HepG2 (cell line): ENCODE data around the gene NRSN2. TPM values are rescaled to one million over a fixed set of nuclear protein-coding genes. Genes with fewer than 3 reads are reported as not detected.

ENCODE experiments used
- ATAC-seq: fragments of 200-7000 bp; cut with Tn5 transposase; 3 replicates; pipeline ENCODE4 v1.9.1; 2020; ENCODE audit warnings: mild to moderate bottlenecking, moderate library complexity
- BruUV-seq: library from RNA; stranded (reverse); fragments of 400-500 nt; replicated peaks from 2 replicates; lab custom pipeline; 2021; lab: Mats Ljungman, UMichigan
- CTCF ChIA-PET: fragments of 300-600 bp; formaldehyde crosslinking; extraction: SDS; loops from one replicate; lab custom pipeline; 2021; ENCODE audit warnings: low total read pairs, inconsistent platforms, low intra/inter-chr PET ratio; lab: Yijun Ruan, JAX
- POLR2A ChIA-PET: fragments of 350-600 bp; sonication (Branson Sonifier 250); formaldehyde crosslinking; loops from one replicate; lab custom pipeline; 2020; ENCODE audit warnings: antibody characterized with exemption, inconsistent platforms; lab: Yijun Ruan, JAX
- DNase-seq: peaks from one replicate; pipeline ENCODE4 v3.0.0-alpha.2; 2015; ENCODE audit warnings: low spot score
- FAIRE-seq: peaks from 3 replicates; lab custom pipeline; 2011; peaks lifted over from hg19 to GRCh38; lab: Jason Lieb, UNC
- H2AFZ ChIP-seq: one replicate; pipeline ENCODE4 v1.6.1; 2011; ENCODE audit warnings: low read length, inconsistent platforms
- H3K27ac ChIP-seq: fragments of 300-600 bp; 3 replicates; pipeline ENCODE4 v1.8.0; 2011; ENCODE audit warnings: mixed run types, mild to moderate bottlenecking, mixed read lengths, low read length, inconsistent platforms; ENCODE audit not compliant: insufficient read depth; ENCODE audit errors: extremely low read length
- H3K27me3 ChIP-seq, 2 experiments: fragments of 200-600 bp in 1 of 2; 2 replicates in 1 of 2; 3 replicates in 1 of 2; pipeline versions ENCODE4 v1.6.0 to v1.8.0; 2011; ENCODE audit warnings: low read length in 2 of 2, mild to moderate bottlenecking in 2 of 2, moderate library complexity in 2 of 2, inconsistent platforms in 1 of 2; ENCODE audit not compliant: insufficient read depth in 2 of 2, control insufficient read depth in 1 of 2
- H3K36me3 ChIP-seq, 2 experiments: fragments of 200-600 bp in 1 of 2; replicated peaks in 1 of 2; 2 replicates in 1 of 2; 3 replicates in 1 of 2; pipeline versions ENCODE4 v1.5.1 to v1.8.0; 2011; ENCODE audit warnings: low read length in 2 of 2, inconsistent platforms in 1 of 2; ENCODE audit not compliant: insufficient read depth in 2 of 2, control insufficient read depth in 1 of 2
- H3K4me1 ChIP-seq: 2 replicates; pipeline ENCODE4 v1.5.1; 2012; ENCODE audit warnings: low read length, inconsistent platforms; ENCODE audit not compliant: insufficient read depth
- H3K4me2 ChIP-seq: 2 replicates; pipeline ENCODE4 v1.6.0; 2011; ENCODE audit warnings: low read depth, low read length, inconsistent platforms
- H3K4me3 ChIP-seq, 3 experiments: fragments of 200-600 bp in 1 of 3; sonication (generic), shearing (Covaris generic) in 1 of 3; replicated peaks in 1 of 3; 2 replicates each; pipeline ENCODE4 v1.5.1; 2011 to 2016; ENCODE audit warnings: low read length in 3 of 3, inconsistent platforms in 2 of 3, low read depth in 2 of 3, mild to moderate bottlenecking in 2 of 3, control low read depth in 1 of 3, mixed read lengths in 1 of 3; ENCODE audit not compliant: insufficient read depth in 1 of 3
- H3K79me2 ChIP-seq: one replicate; pipeline ENCODE4 v1.6.1; 2011; ENCODE audit warnings: low read length, inconsistent platforms; ENCODE audit not compliant: insufficient read depth
- H3K9ac ChIP-seq: 2 replicates; pipeline ENCODE4 v1.6.0; 2011; ENCODE audit warnings: mild to moderate bottlenecking, low read depth, low read length, inconsistent platforms; ENCODE audit not compliant: insufficient read depth
- H3K9me3 ChIP-seq: 2 replicates; pipeline ENCODE4 v1.5.1; 2012; ENCODE audit warnings: mild to moderate bottlenecking, low read length
- H4K20me1 ChIP-seq: 2 replicates; pipeline ENCODE4 v1.6.0; 2011; ENCODE audit warnings: inconsistent platforms, mild to moderate bottlenecking, low read length, moderate library complexity; ENCODE audit not compliant: insufficient read depth
- AHR ChIP-seq: IDR thresholded peaks from 2 replicates; pipeline ENCODE4 v1.6.1; 2018; ENCODE audit warnings: missing genetic modification reagents, missing compliant biosample characterization
- ATM ChIP-seq: fragments of 450-650 bp; IDR thresholded peaks from 2 replicates; pipeline ENCODE4 v1.7.1; 2017; ENCODE audit warnings: mild to moderate bottlenecking, borderline replicate concordance
- CREBL2 ChIP-seq: sonication (generic); formaldehyde crosslinking; IDR thresholded peaks from 2 replicates; pipeline ENCODE4 v1.8.1; 2023; ENCODE audit warnings: missing genetic modification reagents, mild to moderate bottlenecking, borderline replicate concordance
- HDAC2 ChIP-seq: sonication (generic); formaldehyde crosslinking; IDR thresholded peaks from 2 replicates; pipeline ENCODE4 v1.4.0; 2020; ENCODE audit warnings: missing genetic modification reagents
- NFE2L1 ChIP-seq: sonication (generic); formaldehyde crosslinking; IDR thresholded peaks from 2 replicates; pipeline ENCODE4 v1.4.0; 2020; ENCODE audit warnings: missing genetic modification reagents, mild to moderate bottlenecking, borderline replicate concordance
- NFE2L2 ChIP-seq: fragments of 150-350 bp; IDR thresholded peaks from 2 replicates; pipeline ENCODE4 v1.6.1; 2014; ENCODE audit warnings: low read length
- NR3C1 ChIP-seq: sonication (generic); formaldehyde crosslinking; IDR thresholded peaks from 2 replicates; pipeline ENCODE4 v1.4.0; 2020; ENCODE audit warnings: missing genetic modification reagents
- POLR2AphosphoS5 ChIP-seq: IDR thresholded peaks from 2 replicates; pipeline ENCODE4 v1.6.1; 2012; ENCODE audit warnings: low read depth, low read length
- RAD21 ChIP-seq: fragments of 450-650 bp; formaldehyde crosslinking; IDR thresholded peaks from 2 replicates; pipeline ENCODE4 v1.5.0; 2020; ENCODE audit warnings: mild to moderate bottlenecking
- RORA ChIP-seq: sonication (generic); formaldehyde crosslinking; IDR thresholded peaks from 2 replicates; pipeline ENCODE4 v1.5.0; 2020; ENCODE audit warnings: mild to moderate bottlenecking, missing genetic modification reagents, moderate library complexity
- TBX3 ChIP-seq: fragments of 450-650 bp; IDR thresholded peaks from 2 replicates; pipeline ENCODE4 v1.6.1; 2017; ENCODE audit warnings: antibody characterized with exemption, mild to moderate bottlenecking, inconsistent platforms, borderline replicate concordance
- ZFP1 ChIP-seq: IDR thresholded peaks from 2 replicates; pipeline ENCODE4 v1.6.1; 2016
- ZNF30 ChIP-seq: sonication (generic); formaldehyde crosslinking; IDR thresholded peaks from 2 replicates; pipeline ENCODE4 v1.5.0; 2020; ENCODE audit warnings: mild to moderate bottlenecking, missing genetic modification reagents
- ZNF34 ChIP-seq: sonication (generic); formaldehyde crosslinking; IDR thresholded peaks from 2 replicates; pipeline ENCODE4 v1.4.0; 2020; ENCODE audit warnings: mild to moderate bottlenecking, missing genetic modification reagents, borderline replicate concordance
- ZNF773 ChIP-seq: sonication (generic); formaldehyde crosslinking; IDR thresholded peaks from 2 replicates; pipeline ENCODE4 v1.4.0; 2020; ENCODE audit warnings: missing genetic modification reagents, borderline replicate concordance
- ZNF891 ChIP-seq: sonication (generic); formaldehyde crosslinking; IDR thresholded peaks from 2 replicates; pipeline ENCODE4 v1.5.0; 2020; ENCODE audit warnings: mild to moderate bottlenecking, missing genetic modification reagents
- WGBS: methylation state at CpG from one replicate; pipeline ENCODE4 v1.1.6; 2017; ENCODE audit warnings: low lambda C conversion rate; 5-methylcytosine and 5-hydroxymethylcytosine counted together
- in situ Hi-C: cut with HindIII; loops from 2 replicates; pipeline ENCODE4 v1.10.0; 2017; ENCODE audit warnings: low pct_unique_long_range_greater_than_20kb; ENCODE audit not compliant: extremely low pct_ligation_motif_present
- intact Hi-C: fragments of 100-400 bp; cut with micrococcal nuclease; formaldehyde crosslinking; loops from one replicate; pipeline ENCODE4 v1.10.0; 2022; ENCODE audit not compliant: unreplicated experiment
- polyA plus RNA-seq, 8 experiments: library from polyadenylated mRNA; depleted of rRNA in 3 of 8; stranded (reverse) in 7 of 8; unstranded in 1 of 8; fragments of >200 nt; fragmentation: Illumina TruSeq in 4 of 8; extraction: Trizol in 4 of 8; gene quantifications; 2 replicates each; pipeline versions ENCODE4 v1.2.1 to v1.2.3, GENCODE V29; 2011 to 2016; ENCODE audit warnings: low read depth in 4 of 8, missing spikeins in 1 of 8, mixed read lengths in 1 of 8; ENCODE audit not compliant: insufficient read depth in 1 of 8
- total RNA-seq, 5 experiments: library from RNA; depleted of rRNA; stranded (reverse); fragments of >200 nt; fragmentation: Illumina TruSeq; extraction: Trizol; gene quantifications; 2 replicates each; pipeline ENCODE4 v1.2.3, GENCODE V29; 2016; ENCODE audit warnings: low read depth in 1 of 5
- TF ChIP-seq, protein P1 (sequence below): IDR thresholded peaks from 2 replicates; pipeline ENCODE4 v1.4.0; 2020; ENCODE audit warnings: mild to moderate bottlenecking, missing genetic modification reagents

The NRSN2 gene
- total and polyA plus RNA-seq, 2 of the 13 experiments (the other 11 are each of a cell fraction or from before 2014, with no cell fraction given): 32.3 to 49.4 TPM

GRCh38 chr20:364905-365794 is 18.2 kb downstream of the NRSN2 start (continued):
- TF ChIP-seq, protein P1, sequence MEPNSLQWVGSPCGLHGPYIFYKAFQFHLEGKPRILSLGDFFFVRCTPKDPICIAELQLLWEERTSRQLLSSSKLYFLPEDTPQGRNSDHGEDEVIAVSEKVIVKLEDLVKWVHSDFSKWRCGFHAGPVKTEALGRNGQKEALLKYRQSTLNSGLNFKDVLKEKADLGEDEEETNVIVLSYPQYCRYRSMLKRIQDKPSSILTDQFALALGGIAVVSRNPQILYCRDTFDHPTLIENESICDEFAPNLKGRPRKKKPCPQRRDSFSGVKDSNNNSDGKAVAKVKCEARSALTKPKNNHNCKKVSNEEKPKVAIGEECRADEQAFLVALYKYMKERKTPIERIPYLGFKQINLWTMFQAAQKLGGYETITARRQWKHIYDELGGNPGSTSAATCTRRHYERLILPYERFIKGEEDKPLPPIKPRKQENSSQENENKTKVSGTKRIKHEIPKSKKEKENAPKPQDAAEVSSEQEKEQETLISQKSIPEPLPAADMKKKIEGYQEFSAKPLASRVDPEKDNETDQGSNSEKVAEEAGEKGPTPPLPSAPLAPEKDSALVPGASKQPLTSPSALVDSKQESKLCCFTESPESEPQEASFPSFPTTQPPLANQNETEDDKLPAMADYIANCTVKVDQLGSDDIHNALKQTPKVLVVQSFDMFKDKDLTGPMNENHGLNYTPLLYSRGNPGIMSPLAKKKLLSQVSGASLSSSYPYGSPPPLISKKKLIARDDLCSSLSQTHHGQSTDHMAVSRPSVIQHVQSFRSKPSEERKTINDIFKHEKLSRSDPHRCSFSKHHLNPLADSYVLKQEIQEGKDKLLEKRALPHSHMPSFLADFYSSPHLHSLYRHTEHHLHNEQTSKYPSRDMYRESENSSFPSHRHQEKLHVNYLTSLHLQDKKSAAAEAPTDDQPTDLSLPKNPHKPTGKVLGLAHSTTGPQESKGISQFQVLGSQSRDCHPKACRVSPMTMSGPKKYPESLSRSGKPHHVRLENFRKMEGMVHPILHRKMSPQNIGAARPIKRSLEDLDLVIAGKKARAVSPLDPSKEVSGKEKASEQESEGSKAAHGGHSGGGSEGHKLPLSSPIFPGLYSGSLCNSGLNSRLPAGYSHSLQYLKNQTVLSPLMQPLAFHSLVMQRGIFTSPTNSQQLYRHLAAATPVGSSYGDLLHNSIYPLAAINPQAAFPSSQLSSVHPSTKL (CRISPR knock-in tag): 0 out of 2 replicates have a peak, but pooled peaks have one; percentile 6
- TF ChIP-seq ZFP1 (CRISPR knock-in tag) (no peak), AHR (CRISPR knock-in tag) (peak; percentile 65; the same call in 1 of the 2 replicates), ZNF891 (CRISPR knock-in tag) (0 out of 2 replicates have a peak, but pooled peaks have one; percentile 32), RORA (CRISPR knock-in tag) (no peak), ZNF34 (CRISPR knock-in tag) (0 out of 2 replicates have a peak, but pooled peaks have one; percentile 68)

DNA sequence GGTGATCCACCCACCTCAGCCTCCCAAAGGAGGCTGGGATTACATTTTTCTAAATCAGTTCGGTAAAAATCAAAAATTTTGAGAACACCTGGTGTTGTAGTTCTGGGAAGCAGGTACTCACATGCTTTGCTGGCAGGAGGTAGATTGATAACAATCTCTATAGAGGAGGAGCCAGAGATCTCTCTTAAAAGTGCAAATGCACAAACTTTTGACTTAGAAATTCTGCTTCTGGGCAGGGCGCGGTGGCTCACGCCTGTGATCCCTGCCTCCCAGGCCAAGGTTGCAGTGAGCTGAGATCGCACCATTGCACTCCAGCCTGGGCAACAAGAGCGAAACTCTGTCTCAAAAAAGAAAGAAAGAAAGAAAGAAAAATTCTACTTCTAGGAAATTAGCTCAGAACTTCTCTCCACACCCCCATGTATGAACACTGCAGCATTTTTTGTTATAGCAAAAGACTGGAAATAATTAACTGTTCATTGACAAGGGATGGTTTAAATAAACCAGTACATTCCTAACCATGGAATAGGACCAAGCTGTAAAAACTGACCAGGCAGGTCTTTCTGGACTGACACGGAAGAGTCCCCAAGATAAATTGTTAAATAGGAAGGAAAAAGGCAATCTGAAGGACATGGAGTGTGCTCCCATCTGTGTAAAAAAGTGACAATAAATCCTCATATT is 19.3 kb downstream of the NRSN2 start:
- H2AFZ ChIP-seq: no peak overlapping the region
- TF ChIP-seq ZNF30 (CRISPR knock-in tag): no peak
- TF ChIP-seq ATM: no peak
- TF ChIP-seq TBX3: no peak
- no peak for TF ChIP-seq NR3C1 (CRISPR knock-in tag)
- no peak for TF ChIP-seq NFE2L2
- no peak for TF ChIP-seq CREBL2
- 0 out of 2 replicates have a peak, but pooled peaks have one; percentile 26 for TF ChIP-seq HDAC2 (CRISPR knock-in tag)
- no peak for TF ChIP-seq ZNF773 (CRISPR knock-in tag)
- no peak for TF ChIP-seq NFE2L1
- TF ChIP-seq POLR2AphosphoS5: no peak
- no peak for TF ChIP-seq RAD21 (CRISPR knock-in tag)

More for the DNA sequence above, 19.3 kb downstream of the NRSN2 start:
- FAIRE-seq (no peak), DNase-seq (no peak), ATAC-seq (no peak)
- H3K4me2 ChIP-seq: no peak overlapping the region
- H3K27ac ChIP-seq: peak overlapping the region; percentile 22
- intact Hi-C loops (no loop called here), in situ Hi-C loops (no loop called here)
- BruUV-seq: no TSS peak
- H3K36me3 ChIP-seq: no peaks in the 10 kb centered on the region
- H3K79me2 ChIP-seq: no peaks in the 10 kb centered on the region
- ChIA-PET POLR2A (interaction anchor here (0.9 to 25.4 kb wide), 6 partner anchors 11 to 65 kb away, joined by 3 to 1587 read pairs (median 6); partner anchors contain the start of genes RBCK1 and TRIB3), CTCF (no interaction called here)
- no peaks in the 10 kb centered on the region for H4K20me1 ChIP-seq
- H3K9ac ChIP-seq: 0 out of 2 replicates have a peak overlapping the region, but pooled peaks have one; percentile 1
- no peaks in the 10 kb centered on the region for H3K9me3 ChIP-seq
- WGBS: 74% methylated on average over 7 of the region's 7 CpGs
- peaks cover 92% of the 10 kb centered on the region for H3K4me1 ChIP-seq
- no peak overlapping the region for H3K4me3 ChIP-seq
- no peaks in the 10 kb centered on the region for H3K27me3 ChIP-seq
